Measurements from ENCODE around the gene CHMP4A.

CHMP4A gene

DNA sequence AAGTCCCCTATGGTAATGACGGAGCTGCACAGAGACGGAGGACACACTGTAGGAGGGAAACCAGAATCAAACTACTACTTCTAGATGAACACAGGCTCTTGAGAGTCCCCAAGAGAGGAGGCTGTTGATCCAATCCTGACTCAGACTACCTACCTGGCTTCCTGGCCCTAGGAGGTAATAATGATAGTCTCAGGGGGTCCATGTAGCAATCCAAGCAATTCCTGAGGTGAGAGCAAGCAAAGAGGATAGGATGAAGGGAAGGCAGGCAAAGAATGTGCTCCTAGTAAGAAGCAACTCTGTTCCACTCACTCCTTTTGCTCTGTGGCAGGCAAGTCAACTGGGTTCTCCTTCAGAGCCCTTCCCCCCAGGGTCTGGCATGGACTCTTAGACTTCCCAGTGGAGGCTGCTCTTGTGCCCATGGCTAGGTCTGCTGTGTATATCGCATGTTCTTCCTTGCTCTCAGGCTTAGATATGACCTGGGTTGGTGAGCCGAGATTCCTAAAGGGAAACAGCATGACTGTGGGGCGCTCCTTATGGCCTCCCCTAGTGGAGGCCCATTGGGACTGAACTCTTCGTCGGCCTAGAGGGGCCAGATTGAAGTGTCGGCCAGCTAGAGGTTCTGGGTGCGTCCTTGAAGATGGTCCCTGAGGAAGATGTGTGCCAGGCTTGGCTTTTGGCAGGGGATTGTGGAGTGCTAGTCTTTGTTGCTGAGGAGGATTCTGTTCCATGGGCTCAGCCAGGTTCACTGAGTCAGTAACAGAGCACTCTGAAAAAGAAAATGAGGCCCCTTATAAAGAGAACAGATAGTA lies 27.0 kb upstream of the CHMP4A start:
- Histone ChIP-seq H3K4me2 (peak overlapping the region; percentile 84 to 99 (median 94)), H3K27me3 (no peaks in the 10 kb centered on the region), H3K9me3 (replicated peaks in 1 of 11) (no peaks in the 10 kb centered on the region), H3K4me1 (peaks cover 41 to 73% (median 60%) of the 10 kb centered on the region in 10 experiments), H3K27ac (peak overlapping the region in 2 of 11 experiments; percentile 8 to 42; a peak in 4 of 22 replicates), H3K4me3 (peak overlapping the region in 8 of 10 experiments; percentile 23 to 83 (median 76); a peak in 13 of 20 replicates), H3K9ac (peak overlapping the region; percentile 10 to 96 (median 93); a peak in 18 of 22 replicates), H3K36me3 (peaks cover 59 to 62% (median 59%) of the 10 kb centered on the region in 11 experiments), H4K20me1 (peaks cover 26 to 54% (median 42%) of the 10 kb centered on the region in 11 experiments; a peak in 20 of 22 replicates)
- TF ChIP-seq Cebpa-rat (IDR thresholded peaks at IDR 0.05) = no peak

DNA sequence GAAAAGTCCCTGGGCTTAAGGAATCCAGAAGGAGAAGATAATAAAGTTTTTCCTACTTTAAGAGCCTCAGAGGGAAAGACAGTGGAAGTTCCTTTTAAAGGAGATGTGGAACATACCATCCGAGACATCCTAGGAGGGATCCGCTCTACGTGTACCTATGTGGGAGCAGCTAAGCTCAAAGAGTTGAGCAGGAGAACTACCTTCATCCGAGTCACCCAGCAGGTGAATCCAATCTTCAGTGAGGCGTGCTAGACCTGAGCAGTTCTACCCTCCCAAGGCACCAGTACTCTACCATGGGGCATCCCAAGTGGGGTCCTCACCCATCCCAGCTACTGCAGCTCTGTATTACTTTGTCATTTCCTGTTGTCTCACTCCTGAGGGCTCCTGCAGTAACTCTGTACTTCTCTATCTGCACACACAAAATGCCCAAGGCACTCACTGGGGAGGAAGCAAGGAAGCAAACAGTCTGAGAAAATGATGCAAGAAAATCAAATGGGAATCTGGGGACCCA lies 25.3 kb upstream of the CHMP4A start:
- Histone ChIP-seq H3K36me3 (peaks cover 62 to 76% (median 72%) of the 10 kb centered on the region in 11 experiments), H3K4me1 (peaks cover 51 to 78% (median 65%) of the 10 kb centered on the region in 10 experiments)
- TF ChIP-seq Cebpa-rat (IDR thresholded peaks at IDR 0.05) = no peak

DNA sequence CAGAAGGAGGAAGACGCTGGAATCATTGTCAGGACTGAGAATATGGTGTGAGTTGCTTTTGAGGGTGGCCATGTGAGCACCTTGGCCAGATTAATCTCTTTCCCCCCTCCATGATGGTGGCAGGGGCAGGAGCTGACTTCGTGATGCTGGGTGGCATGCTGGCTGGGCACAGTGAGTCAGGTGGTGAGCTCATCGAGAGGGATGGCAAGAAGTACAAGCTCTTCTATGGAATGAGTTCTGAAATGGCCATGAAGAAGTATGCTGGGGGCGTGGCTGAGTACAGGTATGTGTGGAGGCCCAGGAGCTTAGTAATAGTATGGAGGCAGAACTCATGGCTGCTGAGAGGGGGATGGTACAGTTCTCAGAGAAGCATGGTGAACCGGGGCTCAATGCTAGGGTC lies 24.8 kb upstream of the CHMP4A start:
- H3K4me3 ChIP-seq = no peak overlapping the region
- H3K27me3 ChIP-seq = no peaks in the 10 kb centered on the region
- peak overlapping the region in 4 of 11 experiments; percentile 41 to 95 (median 94); a peak in 3 of 22 replicates for H3K9ac ChIP-seq
- peaks cover 26 to 54% (median 42%) of the 10 kb centered on the region in 11 experiments; a peak in 20 of 22 replicates for H4K20me1 ChIP-seq
- H3K36me3 ChIP-seq = peaks cover 62 to 76% (median 72%) of the 10 kb centered on the region in 11 experiments
- H3K4me1 ChIP-seq = peaks cover 51 to 80% (median 67%) of the 10 kb centered on the region in 10 experiments
- peak overlapping the region in 8 of 11 experiments; percentile 84 to 98 (median 91); a peak in 14 of 22 replicates for H3K4me2 ChIP-seq
- no peaks in the 10 kb centered on the region for H3K9me3 ChIP-seq (replicated peaks in 1 of 11)
- no peak for TF ChIP-seq Cebpa-rat (IDR thresholded peaks at IDR 0.05)
- peak overlapping the region in 3 of 11 experiments; percentile 13 to 39 (median 35); a peak in 5 of 22 replicates for H3K27ac ChIP-seq

More for the DNA sequence above, 25.3 kb upstream of the CHMP4A start:
- Histone ChIP-seq H3K27me3 (no peaks in the 10 kb centered on the region), H3K9me3 (replicated peaks in 1 of 11) (no peaks in the 10 kb centered on the region), H3K4me3 (peak overlapping the region in 3 of 10 experiments; percentile 23 to 81 (median 76); a peak in 3 of 20 replicates), H3K4me2 (peak overlapping the region; percentile 84 to 99 (median 94); a peak in 19 of 22 replicates), H3K27ac (peak overlapping the region in 5 of 11 experiments; percentile 9 to 41 (median 35); a peak in 7 of 22 replicates), H4K20me1 (peaks cover 26 to 54% (median 42%) of the 10 kb centered on the region in 11 experiments; a peak in 20 of 22 replicates), H3K9ac (peak overlapping the region in 9 of 11 experiments; percentile 0 to 95 (median 93); a peak in 10 of 22 replicates)

DNA sequence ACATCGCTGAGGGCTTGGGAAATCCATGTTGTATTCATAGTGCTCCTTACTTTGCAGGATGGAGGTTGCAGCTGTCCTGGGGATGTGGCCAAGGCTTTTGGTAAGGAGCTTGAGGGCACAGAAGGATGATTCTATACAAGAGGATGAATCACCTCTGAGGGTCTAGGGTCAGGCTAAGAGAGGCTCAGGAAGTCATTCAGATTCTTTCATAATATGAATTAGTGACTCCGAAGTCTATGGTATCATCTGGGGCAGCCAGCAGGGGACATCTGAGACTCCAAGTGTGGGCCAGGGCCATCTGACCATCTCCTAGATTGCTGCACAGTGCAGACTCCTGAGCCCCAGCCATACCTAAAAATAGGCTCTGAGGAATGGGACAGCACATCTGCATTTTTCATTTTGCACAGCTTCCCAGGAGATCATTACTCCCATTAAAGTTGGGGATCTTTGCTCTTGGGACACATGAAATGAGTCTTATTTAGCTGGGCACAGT lies 24.2 kb upstream of the CHMP4A start:
- Histone ChIP-seq H3K9ac (no peak overlapping the region), H3K4me2 (peak overlapping the region in 2 of 11 experiments; percentile 93 to 94; a peak in 1 of 22 replicates), H3K4me3 (no peak overlapping the region), H3K36me3 (peaks cover 62 to 76% (median 72%) of the 10 kb centered on the region in 11 experiments), H3K27me3 (no peaks in the 10 kb centered on the region), H4K20me1 (peaks cover 26 to 54% (median 42%) of the 10 kb centered on the region in 11 experiments; a peak in 20 of 22 replicates), H3K9me3 (replicated peaks in 1 of 11) (no peaks in the 10 kb centered on the region), H3K27ac (no peak overlapping the region), H3K4me1 (peaks cover 53 to 80% (median 67%) of the 10 kb centered on the region in 10 experiments)
- no peak for TF ChIP-seq Cebpa-rat (IDR thresholded peaks at IDR 0.05)

DNA sequence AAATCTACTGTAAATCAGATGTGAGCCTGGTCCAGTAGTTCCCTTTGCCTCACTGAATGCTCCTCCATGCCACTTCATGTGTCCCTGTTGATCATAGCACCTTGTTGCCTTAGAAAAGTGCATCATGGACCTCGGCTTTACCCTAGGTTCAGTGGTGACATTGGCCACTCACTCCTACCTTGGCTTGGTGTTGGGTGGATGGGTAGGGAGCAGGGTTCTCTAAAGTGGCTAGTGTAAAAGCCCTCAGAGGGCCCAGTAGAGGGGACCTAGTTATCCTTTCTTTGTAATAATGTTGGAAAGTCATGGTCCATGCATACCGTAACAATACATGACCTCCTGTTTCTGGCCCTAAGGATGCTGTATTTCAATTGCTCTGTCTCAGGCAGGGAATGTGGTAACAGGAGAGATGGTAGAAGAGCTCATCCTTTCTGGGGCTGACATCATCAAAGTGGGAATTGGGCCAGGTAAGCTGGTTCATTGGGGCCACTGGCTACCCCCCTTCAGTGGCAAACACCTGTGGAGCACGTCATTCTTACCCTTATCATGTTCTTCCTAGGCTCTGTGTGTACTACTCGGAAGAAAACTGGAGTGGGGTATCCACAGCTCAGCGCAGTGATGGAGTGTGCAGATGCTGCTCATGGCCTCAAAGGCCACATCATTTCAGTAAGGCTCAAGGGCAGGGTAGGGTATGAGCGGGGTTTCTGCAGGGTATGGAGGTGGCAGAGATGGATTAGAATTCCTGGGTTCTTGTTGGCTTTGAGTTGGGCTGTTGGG lies 23.6 kb upstream of the CHMP4A start:
- Histone ChIP-seq H3K27ac (no peak overlapping the region), H3K9me3 (replicated peaks in 1 of 11) (no peaks in the 10 kb centered on the region), H3K4me2 (no peak overlapping the region), H3K9ac (no peak overlapping the region), H3K27me3 (no peaks in the 10 kb centered on the region), H3K4me3 (no peak overlapping the region), H3K4me1 (peaks cover 53 to 80% (median 67%) of the 10 kb centered on the region in 10 experiments), H3K36me3 (peaks cover 62 to 76% (median 72%) of the 10 kb centered on the region in 11 experiments), H4K20me1 (peaks cover 24 to 52% (median 40%) of the 10 kb centered on the region in 11 experiments; a peak in 20 of 22 replicates)
- no peak for TF ChIP-seq Cebpa-rat (IDR thresholded peaks at IDR 0.05)

DNA sequence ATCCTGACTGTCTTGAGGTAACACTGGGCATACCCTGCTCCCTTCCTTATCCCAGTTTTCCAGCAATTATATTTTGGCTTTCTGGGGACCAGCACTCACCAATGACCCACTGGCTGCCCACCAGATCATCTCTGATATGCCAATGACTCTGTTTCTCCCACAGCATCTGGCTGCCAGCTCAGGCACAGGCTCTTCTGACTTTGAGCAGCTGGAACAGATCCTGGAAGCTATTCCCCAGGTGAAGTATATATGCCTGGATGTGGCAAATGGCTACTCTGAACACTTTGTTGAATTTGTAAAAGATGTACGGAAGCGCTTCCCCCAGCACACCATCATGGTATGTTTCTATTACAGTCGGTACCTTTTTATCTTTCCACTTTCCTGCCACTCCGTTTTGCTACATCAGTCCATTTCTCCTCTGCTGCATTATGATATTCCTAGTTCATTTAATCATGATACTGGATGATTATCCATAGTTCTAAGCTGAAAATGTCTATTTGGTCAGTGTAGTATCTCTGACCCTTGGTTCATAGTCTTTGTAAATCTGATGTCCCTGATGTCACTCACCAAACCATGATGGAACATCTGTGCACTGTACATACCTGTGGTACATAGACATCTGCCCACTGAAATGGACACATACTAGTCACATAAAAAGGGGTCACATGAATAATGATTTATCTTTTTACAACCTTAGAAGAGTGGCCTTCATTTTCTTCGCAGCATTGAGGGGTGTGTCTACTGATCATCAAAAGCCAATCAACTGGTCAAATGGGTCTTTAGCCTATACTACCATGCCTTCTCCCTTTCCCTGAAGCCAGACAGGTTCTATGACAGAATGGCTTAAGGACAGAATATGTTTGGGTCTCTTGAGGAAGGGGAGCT lies 22.8 kb upstream of the CHMP4A start:
- H4K20me1 ChIP-seq = peaks cover 15 to 44% (median 32%) of the 10 kb centered on the region in 11 experiments; a peak in 19 of 22 replicates
- no peak overlapping the region for H3K9ac ChIP-seq
- H3K4me2 ChIP-seq = peak overlapping the region in 3 of 11 experiments; percentile 84 to 98 (median 87); a peak in 5 of 22 replicates
- no peak overlapping the region for H3K27ac ChIP-seq
- peaks cover 51 to 78% (median 64%) of the 10 kb centered on the region in 10 experiments for H3K4me1 ChIP-seq
- no peaks in the 10 kb centered on the region for H3K27me3 ChIP-seq
- H3K9me3 ChIP-seq (replicated peaks in 1 of 11) = no peaks in the 10 kb centered on the region
- no peak for TF ChIP-seq Cebpa-rat (IDR thresholded peaks at IDR 0.05)
- peaks cover 60 to 72% (median 69%) of the 10 kb centered on the region in 11 experiments for H3K36me3 ChIP-seq
- H3K4me3 ChIP-seq = no peak overlapping the region

DNA sequence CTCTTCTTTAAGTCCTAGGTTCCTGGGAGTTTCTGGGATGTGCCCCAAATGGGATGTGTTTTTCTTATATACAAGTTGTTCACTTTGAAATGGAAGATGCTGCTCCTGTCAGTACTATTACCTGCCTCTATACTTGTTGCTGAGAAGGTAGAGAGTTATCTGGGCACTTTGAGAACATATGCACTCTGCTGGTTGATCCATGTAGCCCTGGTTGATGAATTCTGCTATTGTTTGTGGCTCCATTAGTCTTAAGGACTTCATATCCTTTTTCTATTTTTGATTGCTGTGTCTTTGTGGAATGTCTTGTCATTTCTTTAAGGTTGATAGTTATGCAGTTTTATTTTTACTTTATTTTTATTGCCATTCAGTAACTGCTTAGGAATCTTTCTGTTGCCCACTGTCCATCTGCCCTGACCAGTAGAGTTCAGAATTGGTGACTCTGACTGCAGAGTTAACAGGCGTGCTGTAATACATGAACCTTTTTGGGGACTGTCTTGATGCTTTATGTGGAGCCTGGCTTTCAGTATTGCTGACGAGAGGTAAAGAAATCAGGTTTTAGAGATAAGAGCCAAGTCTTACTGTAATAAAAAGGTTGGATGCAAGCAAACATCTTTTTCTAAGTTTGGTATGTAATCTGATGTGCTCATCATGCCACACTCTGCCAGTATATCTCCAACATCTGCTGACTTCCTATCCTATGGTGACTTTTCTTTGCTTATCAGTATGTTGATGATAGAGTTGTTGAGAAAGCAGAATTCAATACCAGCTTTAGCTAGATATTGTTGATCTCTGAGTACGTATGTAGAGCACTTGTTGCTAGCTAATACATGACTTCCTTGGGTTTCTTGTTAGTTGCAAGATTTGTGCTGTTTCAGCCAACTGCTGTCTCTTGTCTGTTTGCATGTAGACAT lies 21.1 kb upstream of the CHMP4A start:
- Histone ChIP-seq H3K4me2 (peak overlapping the region; percentile 84 to 100 (median 98)), H3K4me1 (peaks cover 39 to 74% (median 56%) of the 10 kb centered on the region in 10 experiments), H3K4me3 (peak overlapping the region; percentile 72 to 93 (median 86); a peak in 19 of 20 replicates), H4K20me1 (peaks cover 0 to 27% (median 16%) of the 10 kb centered on the region in 11 experiments; a peak in 15 of 22 replicates), H3K27me3 (no peaks in the 10 kb centered on the region), H3K27ac (peak overlapping the region in 1 of 11 experiments; percentile 84; a peak in 2 of 22 replicates), H3K9me3 (replicated peaks in 1 of 11) (no peaks in the 10 kb centered on the region), H3K36me3 (peaks cover 52 to 61% (median 55%) of the 10 kb centered on the region in 11 experiments), H3K9ac (peak overlapping the region; percentile 78 to 92 (median 89); a peak in 12 of 22 replicates)
- no peak for TF ChIP-seq Cebpa-rat (IDR thresholded peaks at IDR 0.05)

Measured in BLaER1 treated with 17β-estradiol and CSF1 and Interleukin-3, amounts not matched to agents 10 nM and 100 nM (cell line).